Heart right ventricle (tissue), 16 donors: ENCODE results near the gene GRK5. TPM values are rescaled to one million over a fixed set of nuclear protein-coding genes. Genes with fewer than 3 reads are reported as not detected.
A peak's percentile ranks its signal among the peaks of the same experiment; 100 is the strongest.

Source experiments
- ATAC-seq, 8 donors: fragments of 200-7000 bp; cut with Tn5 transposase; one replicate each; pipeline ENCODE4 v1.9.1; 2020; ENCODE audit warnings: mild to moderate bottlenecking in 8 of 8, moderate library complexity in 8 of 8, moderate number of reproducible peaks in 1 of 8
- DNase-seq, 2 donors: peaks; one replicate each; pipeline ENCODE4 v3.0.0-alpha.2; 2020
- H3K27ac ChIP-seq, 10 donors: fragments of 200-600 bp; sonication (generic) in 2 of 10; one replicate each; pipeline versions ENCODE4 v1.5.0 to v1.8.0; 2020 to 2022; ENCODE audit warnings: mild to moderate bottlenecking in 3 of 10
- H3K27me3 ChIP-seq, 7 donors: fragments of 200-600 bp; one replicate each; pipeline ENCODE4 v1.8.0; 2021 to 2022; ENCODE audit warnings: mild to moderate bottlenecking in 2 of 7
- H3K36me3 ChIP-seq, 9 donors: fragments of 200-600 bp; sonication (generic) in 1 of 9; one replicate each; pipeline versions ENCODE4 v1.5.0 to v1.8.0; 2020 to 2022; ENCODE audit warnings: mild to moderate bottlenecking in 2 of 9
- H3K4me1 ChIP-seq, 9 donors: fragments of 200-600 bp; sonication (generic) in 1 of 9; one replicate each; pipeline versions ENCODE4 v1.5.0 to v1.8.0; 2020 to 2022; ENCODE audit warnings: mild to moderate bottlenecking in 4 of 9
- H3K4me3 ChIP-seq, 10 donors: fragments of 200-600 bp; sonication (generic) in 2 of 10; one replicate each; pipeline versions ENCODE4 v1.5.0 to v1.8.0; 2020 to 2022; ENCODE audit warnings: mild to moderate bottlenecking in 7 of 10, moderate library complexity in 2 of 10
- H3K9me3 ChIP-seq, 11 donors: fragments of 200-600 bp in 10 of 11; sonication (generic) in 2 of 11; one replicate each; pipeline versions ENCODE4 v1.5.0 to v1.8.0; 2013 to 2022; ENCODE audit warnings: mild to moderate bottlenecking in 2 of 11, control low read depth in 1 of 11, moderate library complexity in 1 of 11
- CTCF ChIP-seq, 9 donors: fragments of 200-600 bp; sonication (generic) in 2 of 9; IDR thresholded peaks; one replicate each; pipeline versions ENCODE4 v1.5.0 to v1.8.0; 2021 to 2022; ENCODE audit warnings: antibody characterized with exemption in 9 of 9, mild to moderate bottlenecking in 5 of 9, moderate library complexity in 1 of 9
- WGBS, 2 donors: extraction: QIAGEN DNeasy Blood & Tissue Kit; methylation state at CpG; one replicate each; pipeline ENCODE4 v1.1.7; 2013; ENCODE audit warnings: inconsistent platforms in 1 of 2; 5-methylcytosine and 5-hydroxymethylcytosine counted together
- intact Hi-C, 10 donors: fragments of 100-400 bp; cut with DNase I; formaldehyde crosslinking; loops; one replicate each; pipeline versions ENCODE4 v1.11.1 to v1.14.2; 2022
- polyA plus RNA-seq, 2 donors: library from polyadenylated mRNA; stranded (reverse); fragments of 200-250 nt; gene quantifications; one replicate each; pipeline ENCODE4 v1.2.3, GENCODE V29; 2013
- total RNA-seq, 10 donors: library from RNA; stranded (reverse); fragmentation: NEBNext Ultra II Directional in 3 of 10; extraction: Animal tissue kit (Norgen Biotek cat#: 25700) in 3 of 10; gene quantifications; one replicate each; pipeline versions ENCODE4 v1.2.1 to v1.2.4, GENCODE V29; 2021 to 2023
- donor health status: Arrhythmogenic right ventricular cardiomyopathy.
- donor health status: ischemic (EF 13 %, LVEDD 7.1; RV severe dilation, severe dysfunction).
- donor health status: healthy with polysubstance abuse.
- donor health status: DM: no; HTN: yes; CAD: no.
- donor health status: DM: no; HTN: no; CAD: no.
- donor health status: ischemic (EF 25% LVEDD 6.9; RV normal size, moderate dysfunction).
- donor health status: ischemic (EF 25% LVEDD 5.7; RV mildly dilated, moderate dysfunction).
- donor health status: healthy.
- donor health status: DM: yes; HTN: yes; CAD: no.
- donor health status: Ischemic cardiomyopathy.
- donor health status: ischemic (EF 35%, LVEDD 5.7; RV mildly dilated, moderate dysfunction).
- donor health status: nonischemic (EF 11% LVEDD 7.7; RV severe dilation, severe dysfunction).
- donor health status: DM: yes; HTN: yes; CAD: no.
- donor health status: PGD.
- donor health status: ischemic (EF 29% LVEDD 5.4; RV normal size, mild dysfunction).
- donor health status: nonischemic (EF 23%, LVEDD 6.1; RV moderate dilation, normal function).

GRK5 gene
- total and polyA plus RNA-seq, 12 donors: 11.8 to 80.5 (median 26.6) TPM

- DNase-seq: no peak
- ATAC-seq: no peak
- H3K4me1 ChIP-seq: peaks cover 11 to 54% (median 38%) of the 10 kb centered on the region in 9 donors
- 83 to 95% methylated on average over 8 of the region's 8 CpGs for WGBS, 2 donors
- peaks cover 0 to 26% (median 0%) of the 10 kb centered on the region in 9 donors for H3K36me3 ChIP-seq
- H3K4me3 ChIP-seq: no peak overlapping the region
- intact Hi-C loops: no loop called here
- H3K27me3 ChIP-seq: no peaks in the 10 kb centered on the region
- H3K9me3 ChIP-seq: peaks cover 0 to 4% (median 0%) of the 10 kb centered on the region in 11 donors
- H3K27ac ChIP-seq: peak overlapping the region in 1 of 10 donors; percentile 5
- TF ChIP-seq CTCF (IDR thresholded peaks at IDR 0.05): no peak
Observed at GRCh38 chr10:119333146-119333792, 125.9 kb downstream of the GRK5 start.

- ATAC-seq: peak; percentile 19 to 66 (median 61)
- H3K4me3 ChIP-seq: no peak overlapping the region
Observed at GRCh38 chr10:119335671-119336353, 128.4 kb downstream of the GRK5 start.

GRCh38 chr10:119336599-119336998, 129.2 kb downstream of the GRK5 start:
- WGBS, 2 donors: 45 to 57% methylated on average over 17 of the region's 17 CpGs
- Histone ChIP-seq H3K27ac (peak overlapping the region; percentile 41 to 78 (median 72)), H3K27me3 (no peaks in the 10 kb centered on the region), H3K9me3 (peaks cover 0 to 4% (median 0%) of the 10 kb centered on the region in 11 donors), H3K4me3 (no peak overlapping the region), H3K36me3 (peaks cover 0 to 21% (median 0%) of the 10 kb centered on the region in 9 donors), H3K4me1 (peaks cover 18 to 73% (median 47%) of the 10 kb centered on the region in 9 donors)
- ATAC-seq (peak in 7 of 8 donors; percentile 26 to 87 (median 71)), DNase-seq (peak; percentile 58 to 73)
- intact Hi-C loops: loop anchor here in 3 of 10 donors (5.0 kb wide), 2 partner anchors 54 to 86 kb away; no protein-coding TSS in a partner anchor
- no peak for TF ChIP-seq CTCF (IDR thresholded peaks at IDR 0.05)

More at GRCh38 chr10:119335671-119336353, 128.4 kb downstream of the GRK5 start:
- H3K36me3 ChIP-seq: peaks cover 0 to 21% (median 0%) of the 10 kb centered on the region in 9 donors
- peak overlapping the region; percentile 41 to 78 (median 72) for H3K27ac ChIP-seq
- peaks cover 0 to 4% (median 0%) of the 10 kb centered on the region in 11 donors for H3K9me3 ChIP-seq
- peaks cover 12 to 73% (median 44%) of the 10 kb centered on the region in 9 donors for H3K4me1 ChIP-seq
- no peak for TF ChIP-seq CTCF (IDR thresholded peaks at IDR 0.05)
- H3K27me3 ChIP-seq: no peaks in the 10 kb centered on the region
- peak in 1 of 2 donors; percentile 42 for DNase-seq
- 36 to 39% methylated on average over 10 of the region's 10 CpGs for WGBS, 2 donors
- intact Hi-C loops: loop anchor here in 3 of 10 donors (5.0 kb wide), 2 partner anchors 54 to 86 kb away; no protein-coding TSS in a partner anchor

GRCh38 chr10:119337223-119337622, 129.9 kb downstream of the GRK5 start:
- DNase-seq: no peak
- 74 to 88% methylated on average over 4 of the region's 4 CpGs for WGBS, 2 donors
- no peak for ATAC-seq
- H3K4me3 ChIP-seq: no peak overlapping the region
- H3K27ac ChIP-seq: peak overlapping the region in 6 of 10 donors; percentile 37 to 78 (median 72)
- intact Hi-C loops: loop anchor here in 3 of 10 donors (5.0 kb wide), 2 partner anchors 55 to 85 kb away; no protein-coding TSS in a partner anchor
- H3K9me3 ChIP-seq: peaks cover 0 to 4% (median 0%) of the 10 kb centered on the region in 11 donors
- no peak for TF ChIP-seq CTCF (IDR thresholded peaks at IDR 0.05)
- H3K36me3 ChIP-seq: peaks cover 0 to 18% (median 0%) of the 10 kb centered on the region in 9 donors
- H3K27me3 ChIP-seq: no peaks in the 10 kb centered on the region
- peaks cover 18 to 78% (median 50%) of the 10 kb centered on the region in 9 donors for H3K4me1 ChIP-seq
